MM.1S (cell line): ENCODE results near the gene MSL1.

ENCODE experiments used
- DNase-seq: peaks from one replicate; pipeline ENCODE4 v3.0.0-alpha.2; 2015
- H2AFZ ChIP-seq: fragments of 300-600 bp; sonication (generic); 2 replicates; pipeline ENCODE4 v1.6.0; 2016; ENCODE audit warnings: antibody characterized with exemption, low read length
- H3F3A ChIP-seq: fragments of 300-600 bp; sonication (generic); 2 replicates; pipeline ENCODE4 v1.6.1; 2016; ENCODE audit warnings: mild to moderate bottlenecking, antibody characterized with exemption, low read length, moderate library complexity, mixed read lengths; ENCODE audit not compliant: insufficient read depth
- H3K27ac ChIP-seq: fragments of 300-600 bp; sonication (generic); 2 replicates; pipeline ENCODE4 v1.5.1; 2016; ENCODE audit warnings: mild to moderate bottlenecking, low read length
- H3K27me3 ChIP-seq: fragments of 300-600 bp; sonication (generic); replicated peaks from 2 replicates; pipeline ENCODE4 v1.6.0; 2016; ENCODE audit warnings: low read length; ENCODE audit not compliant: insufficient read depth
- H3K36me3 ChIP-seq: fragments of 300-600 bp; sonication (generic); replicated peaks from 2 replicates; pipeline ENCODE4 v1.6.1; 2016; ENCODE audit warnings: mild to moderate bottlenecking, low read length, mixed read lengths; ENCODE audit not compliant: insufficient read depth
- H3K4me1 ChIP-seq: fragments of 300-600 bp; sonication (generic); 2 replicates; pipeline ENCODE4 v1.6.1; 2016; ENCODE audit warnings: low read length, mixed read lengths
- H3K4me2 ChIP-seq: fragments of 300-600 bp; sonication (generic); 2 replicates; pipeline ENCODE4 v1.6.0; 2016; ENCODE audit warnings: low read depth, low read length
- H3K4me3 ChIP-seq: fragments of 300-600 bp; sonication (generic); 2 replicates; pipeline ENCODE4 v1.5.1; 2016; ENCODE audit warnings: low read length, mixed read lengths
- H3K79me2 ChIP-seq: fragments of 300-600 bp; sonication (generic); 2 replicates; pipeline ENCODE4 v1.6.1; 2016; ENCODE audit warnings: mixed run types, low read length, mixed read lengths
- H3K9ac ChIP-seq: fragments of 300-600 bp; sonication (generic); 2 replicates; pipeline ENCODE4 v1.6.1; 2016; ENCODE audit warnings: low read length, mixed read lengths
- H3K9me2 ChIP-seq: fragments of 300-600 bp; sonication (generic); replicated peaks from 2 replicates; pipeline ENCODE4 v1.6.1; 2016; ENCODE audit warnings: mild to moderate bottlenecking, low read length, mixed read lengths; ENCODE audit not compliant: insufficient read depth
- H3K9me3 ChIP-seq: fragments of 300-600 bp; sonication (generic); replicated peaks from 2 replicates; pipeline ENCODE4 v1.6.1; 2016; ENCODE audit warnings: mild to moderate bottlenecking, low read length, mixed read lengths; ENCODE audit not compliant: insufficient read depth
- H4K20me1 ChIP-seq: fragments of 300-600 bp; sonication (generic); 2 replicates; pipeline ENCODE4 v1.6.1; 2016; ENCODE audit warnings: mild to moderate bottlenecking, low read length, moderate library complexity, mixed read lengths; ENCODE audit not compliant: insufficient read depth
- EZH2 ChIP-seq: fragments of 300-600 bp; sonication (generic); optimal IDR thresholded peaks from 2 replicates; pipeline ENCODE3; 2017; ENCODE audit warnings: low read depth, mild to moderate bottlenecking, antibody characterized with exemption, low read length, mixed read lengths
- EZH2phosphoT487 ChIP-seq: fragments of 300-600 bp; sonication (generic); IDR thresholded peaks from 2 replicates; pipeline ENCODE4 v1.6.1; 2018; ENCODE audit warnings: antibody characterized with exemption, low read length
- TF ChIP-seq, protein P1 (sequence below): fragments of 300-600 bp; sonication (generic); IDR thresholded peaks from 2 replicates; pipeline ENCODE4 v1.5.1; 2016; ENCODE audit warnings: antibody characterized with exemption, low read length, mixed read lengths

MSL1 gene

DNA sequence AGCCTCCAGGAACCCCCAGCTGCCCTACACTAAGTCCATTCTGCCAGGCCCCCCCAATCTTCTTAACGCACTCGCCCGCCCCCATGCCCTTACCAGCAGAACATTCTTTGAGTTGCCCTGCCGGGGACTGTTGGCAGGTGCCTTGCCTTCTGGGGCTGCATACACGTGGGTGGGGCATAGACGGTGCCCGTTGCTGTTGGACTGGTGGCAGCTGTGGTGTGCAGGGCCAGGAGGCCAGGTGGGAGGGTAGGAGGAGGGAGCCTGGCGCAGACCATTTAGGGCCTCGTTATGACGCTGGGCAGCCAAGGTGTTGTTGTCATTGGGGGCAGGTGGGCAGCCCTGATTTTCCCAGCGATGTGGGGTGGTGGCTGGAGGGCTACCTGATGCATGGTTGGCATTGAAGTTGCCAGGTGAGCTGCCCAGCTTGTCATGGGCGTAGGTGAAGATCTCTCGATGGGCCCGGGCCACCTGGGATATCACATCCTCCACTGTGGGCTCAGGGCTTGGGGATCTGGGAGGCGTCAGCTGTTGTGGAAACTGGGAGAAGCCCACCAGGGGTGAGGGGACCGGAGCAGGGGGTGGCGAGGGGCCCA lies 26.3 kb upstream of the MSL1 start:
- Histone ChIP-seq H3F3A (peaks cover 45% of the 10 kb centered on the region), H3K27me3 (no peaks in the 10 kb centered on the region), H3K9me2 (no peaks in the 10 kb centered on the region), H3K4me3 (peak overlapping the region; percentile 32; the same call in 1 of the 2 replicates), H3K4me1 (peaks cover 37% of the 10 kb centered on the region), H3K27ac (peak overlapping the region; percentile 78), H3K79me2 (peaks cover 39% of the 10 kb centered on the region), H4K20me1 (no peaks in the 10 kb centered on the region), H3K4me2 (peak overlapping the region; percentile 86), H3K36me3 (no peaks in the 10 kb centered on the region), H3K9ac (peak overlapping the region; percentile 37; the same call in 1 of the 2 replicates), H2AFZ (no peak overlapping the region), H3K9me3 (no peaks in the 10 kb centered on the region)
- TF ChIP-seq, protein P1, sequence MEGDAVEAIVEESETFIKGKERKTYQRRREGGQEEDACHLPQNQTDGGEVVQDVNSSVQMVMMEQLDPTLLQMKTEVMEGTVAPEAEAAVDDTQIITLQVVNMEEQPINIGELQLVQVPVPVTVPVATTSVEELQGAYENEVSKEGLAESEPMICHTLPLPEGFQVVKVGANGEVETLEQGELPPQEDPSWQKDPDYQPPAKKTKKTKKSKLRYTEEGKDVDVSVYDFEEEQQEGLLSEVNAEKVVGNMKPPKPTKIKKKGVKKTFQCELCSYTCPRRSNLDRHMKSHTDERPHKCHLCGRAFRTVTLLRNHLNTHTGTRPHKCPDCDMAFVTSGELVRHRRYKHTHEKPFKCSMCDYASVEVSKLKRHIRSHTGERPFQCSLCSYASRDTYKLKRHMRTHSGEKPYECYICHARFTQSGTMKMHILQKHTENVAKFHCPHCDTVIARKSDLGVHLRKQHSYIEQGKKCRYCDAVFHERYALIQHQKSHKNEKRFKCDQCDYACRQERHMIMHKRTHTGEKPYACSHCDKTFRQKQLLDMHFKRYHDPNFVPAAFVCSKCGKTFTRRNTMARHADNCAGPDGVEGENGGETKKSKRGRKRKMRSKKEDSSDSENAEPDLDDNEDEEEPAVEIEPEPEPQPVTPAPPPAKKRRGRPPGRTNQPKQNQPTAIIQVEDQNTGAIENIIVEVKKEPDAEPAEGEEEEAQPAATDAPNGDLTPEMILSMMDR, result no peak
- TF ChIP-seq EZH2 (no peak), EZH2phosphoT487 (no peak)
- no peak for DNase-seq

DNA sequence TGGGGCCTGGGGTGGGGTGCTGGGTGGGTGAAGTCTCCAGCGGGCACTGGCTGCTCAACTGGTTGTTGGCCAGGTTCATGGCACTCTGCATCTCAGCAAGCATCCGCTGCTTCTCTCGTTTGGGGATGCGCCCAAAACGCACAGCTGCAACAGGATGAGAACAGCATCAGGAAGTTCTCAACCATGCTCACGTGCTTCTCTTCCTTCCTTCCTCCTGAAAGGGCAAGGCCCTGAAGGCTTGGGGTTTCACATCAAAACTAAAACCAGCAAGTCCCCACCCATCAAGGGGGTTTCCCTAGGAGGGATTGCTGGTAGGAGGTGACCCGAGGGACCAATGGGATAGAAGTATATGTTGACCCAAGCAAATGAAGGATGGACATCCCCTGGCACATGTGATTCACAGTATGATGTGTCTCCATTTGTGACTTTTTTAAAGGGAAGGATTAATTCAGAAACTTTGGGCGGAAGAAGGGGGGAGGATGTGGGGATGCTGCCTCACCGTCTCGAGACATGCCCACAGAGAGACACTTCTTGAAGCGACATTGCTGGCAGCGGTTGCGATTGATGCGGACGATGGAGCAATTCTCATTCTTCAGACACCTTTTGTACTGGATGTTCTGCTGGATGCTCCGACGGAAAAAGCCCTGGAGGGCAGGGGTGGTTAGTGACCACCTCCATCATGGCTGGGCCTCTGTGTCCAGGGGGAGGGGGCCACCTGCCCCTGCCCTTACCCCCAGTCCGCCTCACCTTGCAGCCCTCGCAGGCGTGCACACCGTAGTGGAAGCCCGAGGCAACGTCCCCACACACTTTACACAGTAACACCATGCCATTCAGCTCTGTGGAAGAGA lies 25.6 kb upstream of the MSL1 start:
- peak overlapping the region; percentile 86 for H3K4me2 ChIP-seq
- H3K4me3 ChIP-seq, result peak overlapping the region; percentile 53
- no peak overlapping the region for H2AFZ ChIP-seq
- peak overlapping the region; percentile 78 for H3K27ac ChIP-seq
- peaks cover 40% of the 10 kb centered on the region for H3K4me1 ChIP-seq
- TF ChIP-seq, protein P1, result no peak
- TF ChIP-seq EZH2 (no peak), EZH2phosphoT487 (no peak)
- H3K9ac ChIP-seq, result peak overlapping the region; percentile 54
- H3K27me3 ChIP-seq, result no peaks in the 10 kb centered on the region
- DNase-seq, result peak; percentile 98
- H3K9me2 ChIP-seq, result no peaks in the 10 kb centered on the region
- H3K36me3 ChIP-seq, result no peaks in the 10 kb centered on the region
- no peaks in the 10 kb centered on the region for H3K9me3 ChIP-seq
- peaks cover 39% of the 10 kb centered on the region for H3K79me2 ChIP-seq
- H3F3A ChIP-seq, result peaks cover 45% of the 10 kb centered on the region
- no peaks in the 10 kb centered on the region for H4K20me1 ChIP-seq

DNA sequence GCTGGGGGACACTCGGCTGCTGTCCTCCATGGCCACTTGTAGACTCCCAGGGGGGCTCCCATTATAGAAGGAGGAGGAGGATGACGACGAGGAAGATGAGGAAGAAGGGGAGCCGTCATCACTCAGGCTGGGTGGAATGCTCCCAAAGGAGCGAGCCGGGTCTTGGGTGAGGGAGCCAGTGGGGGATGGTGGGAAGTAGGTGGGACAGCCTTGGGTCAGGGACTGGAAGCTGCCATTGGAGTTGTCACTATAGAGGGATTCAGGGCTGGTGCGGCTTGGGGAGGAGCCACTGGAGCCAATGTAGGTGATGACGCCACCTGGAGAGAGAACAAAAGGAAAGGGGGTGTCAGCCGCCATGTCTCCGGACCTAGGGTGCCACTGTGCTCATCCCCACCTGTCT lies 24.7 kb upstream of the MSL1 start:
- Histone ChIP-seq H3K9me2 (no peaks in the 10 kb centered on the region), H3F3A (peaks cover 48% of the 10 kb centered on the region), H3K4me3 (peak overlapping the region; percentile 53), H4K20me1 (no peaks in the 10 kb centered on the region), H3K4me2 (peak overlapping the region; percentile 86), H3K9ac (peak overlapping the region; percentile 54; the same call in 1 of the 2 replicates), H3K27ac (peak overlapping the region; percentile 78), H3K79me2 (peaks cover 39% of the 10 kb centered on the region), H3K4me1 (peaks cover 47% of the 10 kb centered on the region), H3K27me3 (no peaks in the 10 kb centered on the region), H3K36me3 (no peaks in the 10 kb centered on the region), H3K9me3 (no peaks in the 10 kb centered on the region), H2AFZ (no peak overlapping the region)
- no peak for DNase-seq
- TF ChIP-seq EZH2 (no peak), EZH2phosphoT487 (no peak)
